NCI-H2196 treated with DMSO at 0.1 percent for 48 hours (cell line): ENCODE data around the gene METTL13.

Experiments used
- DNase-seq: peaks from one replicate; lab custom pipeline; 2025; ENCODE audit not compliant: unreplicated experiment; lab: John Stamatoyannopoulos, UW

The METTL13 gene

DNA sequence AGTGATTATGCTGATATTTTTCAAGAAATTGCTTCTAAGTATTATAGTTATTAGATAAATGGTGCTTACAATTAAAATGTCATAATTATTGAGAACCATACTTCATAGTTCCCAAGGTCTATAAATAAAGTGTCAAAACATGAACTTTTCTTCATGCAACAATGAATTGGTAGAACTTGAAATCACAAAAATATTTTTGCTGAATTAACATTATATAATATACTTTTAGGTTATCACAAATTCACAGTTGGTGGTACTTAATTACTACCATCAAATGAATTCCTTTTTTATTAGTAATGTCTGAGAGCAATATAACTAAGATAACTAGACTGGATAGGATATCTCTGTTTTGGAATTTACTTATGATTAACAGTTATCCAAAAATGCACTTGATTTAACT, 64.5 kb downstream of the METTL13 start:
- DNase-seq: no peak
